IMR-90 (cell line): ENCODE results near the gene SEPTIN5. TPM values are rescaled to one million over a fixed set of nuclear protein-coding genes. Genes with fewer than 3 reads are reported as not detected.

Experiments used
- ATAC-seq: fragments of 200-7000 bp; cut with Tn5 transposase; 2 replicates; pipeline ENCODE4 v1.9.1; 2020; ENCODE audit warnings: low read depth, mild to moderate bottlenecking, moderate library complexity
- BruUV-seq: library from RNA; stranded (reverse); fragments of 400-500 nt; replicated peaks from 2 replicates; lab custom pipeline; 2021; lab: Mats Ljungman, UMichigan
- CTCF ChIA-PET: fragments of 300-600 bp; formaldehyde crosslinking; extraction: SDS; loops from one replicate; lab custom pipeline; 2021; ENCODE audit warnings: antibody characterized with exemption; lab: Yijun Ruan, JAX
- POLR2A ChIA-PET: fragments of 300-600 bp; sonication (Branson Sonifier 250); formaldehyde crosslinking; loops from one replicate; lab custom pipeline; 2022; ENCODE audit warnings: antibody characterized with exemption; ENCODE audit not compliant: unreplicated experiment; lab: Charles Lee
- DNase-seq: peaks from one replicate; pipeline ENCODE4 v3.0.0; 2013
- H2AFZ ChIP-seq: replicated peaks from 2 replicates; pipeline ENCODE3; 2013; ENCODE audit warnings: low read length, mild to moderate bottlenecking; ENCODE audit not compliant: poor library complexity
- H2AK5ac ChIP-seq: 2 replicates; pipeline ENCODE4 v1.6.1; 2013; ENCODE audit warnings: low read depth, low read length, inconsistent platforms
- H2AK9ac ChIP-seq: replicated peaks from 2 replicates; pipeline ENCODE3; 2013; ENCODE audit warnings: mild to moderate bottlenecking, low read depth, low read length, moderate library complexity; ENCODE audit not compliant: poor library complexity
- H2BK120ac ChIP-seq: 2 replicates; pipeline ENCODE4 v1.6.1; 2013; ENCODE audit warnings: low read depth, low read length, inconsistent platforms
- H2BK15ac ChIP-seq: 3 replicates; pipeline ENCODE4 v1.6.1; 2013; ENCODE audit warnings: low read depth, low read length, inconsistent platforms
- H2BK20ac ChIP-seq: 2 replicates; pipeline ENCODE4 v1.6.1; 2013; ENCODE audit warnings: low read depth, mild to moderate bottlenecking, inconsistent platforms, low read length, moderate library complexity
- H2BK5ac ChIP-seq: 2 replicates; pipeline ENCODE4 v1.6.1; 2013; ENCODE audit warnings: mild to moderate bottlenecking, low read depth, low read length, inconsistent platforms; ENCODE audit not compliant: poor library complexity, severe bottlenecking
- H3K14ac ChIP-seq: replicated peaks from 2 replicates; pipeline ENCODE4 v1.6.1; 2013; ENCODE audit warnings: low read depth, low read length, inconsistent platforms
- H3K18ac ChIP-seq: 2 replicates; pipeline ENCODE4 v1.6.1; 2013; ENCODE audit warnings: low read depth, low read length, control low read depth
- H3K23ac ChIP-seq: 2 replicates; pipeline ENCODE4 v1.6.1; 2013; ENCODE audit warnings: low read depth, low read length, inconsistent platforms
- H3K27ac ChIP-seq: 2 replicates; pipeline ENCODE4 v1.5.1; 2013; ENCODE audit warnings: mild to moderate bottlenecking, control low read depth, low read length; ENCODE audit not compliant: insufficient read depth
- H3K27me3 ChIP-seq: 2 replicates; pipeline ENCODE4 v1.6.1; 2013; ENCODE audit warnings: low read length; ENCODE audit not compliant: control insufficient read depth, insufficient read depth
- H3K36me3 ChIP-seq: 2 replicates; pipeline ENCODE4 v1.6.1; 2013; ENCODE audit warnings: low read length, mixed read lengths; ENCODE audit not compliant: control insufficient read depth, insufficient read depth
- H3K4ac ChIP-seq: 2 replicates; pipeline ENCODE4 v1.6.1; 2013; ENCODE audit warnings: low read depth, low read length, inconsistent platforms
- H3K4me1 ChIP-seq: 2 replicates; pipeline ENCODE4 v1.6.1; 2013; ENCODE audit warnings: low read length, mixed read lengths; ENCODE audit not compliant: control insufficient read depth, insufficient read depth
- H3K4me2 ChIP-seq: 2 replicates; pipeline ENCODE4 v1.6.1; 2013; ENCODE audit warnings: low read depth, mild to moderate bottlenecking, control low read depth, low read length, moderate library complexity
- H3K4me3 ChIP-seq: 2 replicates; pipeline ENCODE4 v1.5.1; 2013; ENCODE audit warnings: low read depth, mild to moderate bottlenecking, control low read depth, low read length, moderate library complexity; ENCODE audit not compliant: insufficient read depth
- H3K56ac ChIP-seq: 2 replicates; pipeline ENCODE4 v1.6.1; 2013; ENCODE audit warnings: low read length, inconsistent platforms; ENCODE audit not compliant: insufficient read depth; ENCODE audit errors: extremely low read depth
- H3K79me1 ChIP-seq, 2 experiments: 2 replicates each; pipeline ENCODE4 v1.6.1; 2013; ENCODE audit warnings: low read length in 2 of 2, inconsistent platforms in 1 of 2, low read depth in 1 of 2
- H3K9ac ChIP-seq: 2 replicates; pipeline ENCODE4 v1.6.1; 2013; ENCODE audit warnings: low read depth, low read length, control low read depth
- H3K9me1 ChIP-seq: 2 replicates; pipeline ENCODE4 v1.6.1; 2013; ENCODE audit warnings: low read length, inconsistent platforms; ENCODE audit not compliant: insufficient read depth
- H3K9me3 ChIP-seq: 2 replicates; pipeline ENCODE4 v1.6.1; 2013; ENCODE audit warnings: low read length; ENCODE audit not compliant: control insufficient read depth, insufficient read depth
- H4K20me1 ChIP-seq: 2 replicates; pipeline ENCODE4 v1.6.1; 2013; ENCODE audit warnings: low read length, inconsistent platforms; ENCODE audit not compliant: insufficient read depth
- H4K5ac ChIP-seq: 2 replicates; pipeline ENCODE4 v1.6.1; 2013; ENCODE audit warnings: mild to moderate bottlenecking, low read depth, low read length, control low read depth
- H4K8ac ChIP-seq, 2 experiments: 2 replicates each; pipeline ENCODE4 v1.6.1; 2013; ENCODE audit warnings: low read depth in 2 of 2, low read length in 2 of 2, control low read depth in 1 of 2, inconsistent platforms in 1 of 2
- H4K91ac ChIP-seq: 2 replicates; pipeline ENCODE4 v1.6.1; 2013; ENCODE audit warnings: low read depth, low read length, inconsistent platforms; ENCODE audit not compliant: insufficient read depth
- BHLHE40 ChIP-seq: fragments of 150-350 bp; IDR thresholded peaks from 2 replicates; pipeline ENCODE4 v1.6.1; 2016; ENCODE audit warnings: mild to moderate bottlenecking, low read depth, low read length
- CEBPB ChIP-seq: IDR thresholded peaks from 2 replicates; pipeline ENCODE4 v1.6.1; 2012; ENCODE audit warnings: low read depth, low read length, improper control_type of control experiment
- CHD1 ChIP-seq: IDR thresholded peaks from 2 replicates; pipeline ENCODE4 v1.6.1; 2012; ENCODE audit warnings: low read depth, low read length, improper control_type of control experiment
- FOS ChIP-seq: fragments of 150-350 bp; IDR thresholded peaks from 2 replicates; pipeline ENCODE4 v1.6.1; 2016; ENCODE audit warnings: low read depth, low read length
- MAZ ChIP-seq: IDR thresholded peaks from 2 replicates; pipeline ENCODE4 v1.6.1; 2012; ENCODE audit warnings: low read depth, mild to moderate bottlenecking, low read length, improper control_type of control experiment, moderate library complexity, borderline replicate concordance
- MXI1 ChIP-seq: IDR thresholded peaks from 2 replicates; pipeline ENCODE4 v1.6.1; 2012; ENCODE audit warnings: low read depth, mild to moderate bottlenecking, low read length, moderate library complexity, borderline replicate concordance
- NFE2L2 ChIP-seq: fragments of 150-350 bp; IDR thresholded peaks from 2 replicates; pipeline ENCODE4 v1.6.1; 2016; ENCODE audit warnings: low read depth, mild to moderate bottlenecking, low read length
- RAD21 ChIP-seq: IDR thresholded peaks from 2 replicates; pipeline ENCODE4 v1.6.1; 2012; ENCODE audit warnings: low read length, improper control_type of control experiment
- RFX5 ChIP-seq: IDR thresholded peaks from 2 replicates; pipeline ENCODE4 v1.8.0; 2012; ENCODE audit warnings: low read depth, mild to moderate bottlenecking, low read length, moderate library complexity
- WGBS, 2 experiments: methylation state at CpG; one replicate each; pipeline versions ENCODE4 v1.1.5 to v1.1.7; 2013; ENCODE audit warnings: missing lambda C conversion rate in 2 of 2; ENCODE audit not compliant: insufficient read length in 1 of 2; ENCODE audit errors: extremely low coverage in 2 of 2; 5-methylcytosine and 5-hydroxymethylcytosine counted together
- dilution Hi-C: fragments of 300-500 bp; cut with HindIII; formaldehyde crosslinking; loops from one replicate; pipeline ENCODE4 v1.14.3; 2018; ENCODE audit warnings: low sequenced_read_pairs; ENCODE audit not compliant: unreplicated experiment
- in situ Hi-C: fragments of 300-500 bp; cut with MboI; formaldehyde crosslinking; loops from 3 replicates; pipeline ENCODE4 v1.14.3; 2019; ENCODE audit warnings: low sequenced_read_pairs, inconsistent platforms, mixed read lengths
- intact Hi-C: fragments of 100-400 bp; cut with micrococcal nuclease; formaldehyde crosslinking; loops from 2 replicates; pipeline ENCODE4 v1.10.0; 2022
- polyA plus RNA-seq, 3 experiments: library from polyadenylated mRNA; depleted of rRNA; stranded (reverse); fragments of >200 nt; gene quantifications; 2 replicates each; pipeline ENCODE4 v1.2.3, GENCODE V29; 2012; ENCODE audit warnings: low replicate concordance in 1 of 3
- total RNA-seq: library from RNA; depleted of rRNA; stranded (reverse); fragments of >200 nt; gene quantifications from 2 replicates; pipeline ENCODE4 v1.2.3, GENCODE V29; 2012
- TF ChIP-seq, protein P1 (sequence below): conservative IDR thresholded peaks from 2 replicates; pipeline ENCODE4 v1.5.1; 2012; ENCODE audit warnings: mild to moderate bottlenecking, low read depth, low read length, improper control_type of control experiment
- TF ChIP-seq, protein P2 (sequence below): fragments of 150-350 bp; IDR thresholded peaks from 2 replicates; pipeline ENCODE4 v1.6.1; 2017; ENCODE audit warnings: mild to moderate bottlenecking, antibody characterized with exemption, low read length, low read depth

SEPTIN5 gene
- total and polyA plus RNA-seq, 2 of the 4 experiments (the other 2 are of a cell fraction) = 16.8 to 20.7 TPM

DNA sequence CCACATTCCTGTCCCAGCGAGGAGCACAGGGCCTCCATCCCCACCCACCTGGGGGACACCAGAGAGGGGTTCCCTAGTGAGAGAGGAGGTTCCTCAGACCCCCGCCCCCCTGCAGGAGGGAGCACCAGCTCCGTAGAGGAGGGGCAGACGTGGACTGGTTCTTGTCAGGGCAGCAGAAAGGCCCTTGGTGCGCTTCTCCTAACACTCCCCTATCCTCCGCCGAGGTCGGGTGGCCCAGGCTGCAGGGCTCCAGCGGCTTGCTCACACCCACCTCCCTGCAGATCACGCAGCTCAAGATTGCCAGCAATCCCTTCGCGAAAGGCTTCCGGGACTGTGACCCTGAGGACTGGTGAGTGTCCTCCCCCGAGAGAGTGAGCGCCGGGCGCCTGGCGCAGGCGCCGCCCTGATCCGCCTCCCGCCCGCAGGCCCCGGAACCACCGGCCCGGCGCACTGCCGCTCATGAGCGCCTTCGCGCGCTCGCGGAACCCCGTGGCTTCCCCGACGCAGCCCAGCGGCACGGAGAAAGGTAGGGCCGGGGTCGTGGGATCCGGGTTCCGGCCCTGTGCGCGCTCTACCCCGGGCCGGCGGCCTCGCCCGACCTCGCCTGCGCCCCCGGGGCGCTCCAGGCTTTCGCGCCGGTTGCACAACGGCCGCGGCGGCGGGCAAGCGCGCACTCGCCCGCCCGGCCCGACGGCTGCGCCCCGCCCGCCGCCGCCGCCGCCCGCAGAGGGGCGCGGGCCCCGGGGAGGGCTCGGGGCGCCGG lies 51.4 kb downstream of the SEPTIN5 start:
- Histone ChIP-seq H3K79me1 (no peaks in the 10 kb centered on the region), H2AK5ac (no peak overlapping the region; the same call in 1 of the 2 replicates), H3K18ac (no peak overlapping the region), H3K9ac (no peak overlapping the region), H3K27me3 (peaks cover 97% of the 10 kb centered on the region), H3K14ac (no peak overlapping the region), H3K56ac (no peak overlapping the region), H4K8ac (no peak overlapping the region), H2BK5ac (no peak overlapping the region), H3K4me1 (0 out of 2 replicates have a peak, but pooled peaks cover 2% of the 10 kb centered on the region), H3K4me3 (no peak overlapping the region; the same call in 1 of the 2 replicates), H3K4ac (no peak overlapping the region), H2BK15ac (no peak overlapping the region), H3K4me2 (no peak overlapping the region), H3K9me1 (no peaks in the 10 kb centered on the region), H3K23ac (no peak overlapping the region), H2BK120ac (no peak overlapping the region), H3K9me3 (peaks cover 4% of the 10 kb centered on the region; the same call in 1 of the 2 replicates), H2BK20ac (no peak overlapping the region), H2AFZ (no peak overlapping the region), H3K27ac (no peak overlapping the region), H3K36me3 (no peaks in the 10 kb centered on the region), H4K20me1 (no peaks in the 10 kb centered on the region), H2AK9ac (no peak overlapping the region), H4K91ac (no peak overlapping the region), H4K5ac (no peak overlapping the region)
- POLR2A ChIA-PET = no interaction called here
- intact Hi-C loops (no loop called here), in situ Hi-C loops (no loop called here), dilution Hi-C loops (no loop called here)
- TF ChIP-seq, protein P1, sequence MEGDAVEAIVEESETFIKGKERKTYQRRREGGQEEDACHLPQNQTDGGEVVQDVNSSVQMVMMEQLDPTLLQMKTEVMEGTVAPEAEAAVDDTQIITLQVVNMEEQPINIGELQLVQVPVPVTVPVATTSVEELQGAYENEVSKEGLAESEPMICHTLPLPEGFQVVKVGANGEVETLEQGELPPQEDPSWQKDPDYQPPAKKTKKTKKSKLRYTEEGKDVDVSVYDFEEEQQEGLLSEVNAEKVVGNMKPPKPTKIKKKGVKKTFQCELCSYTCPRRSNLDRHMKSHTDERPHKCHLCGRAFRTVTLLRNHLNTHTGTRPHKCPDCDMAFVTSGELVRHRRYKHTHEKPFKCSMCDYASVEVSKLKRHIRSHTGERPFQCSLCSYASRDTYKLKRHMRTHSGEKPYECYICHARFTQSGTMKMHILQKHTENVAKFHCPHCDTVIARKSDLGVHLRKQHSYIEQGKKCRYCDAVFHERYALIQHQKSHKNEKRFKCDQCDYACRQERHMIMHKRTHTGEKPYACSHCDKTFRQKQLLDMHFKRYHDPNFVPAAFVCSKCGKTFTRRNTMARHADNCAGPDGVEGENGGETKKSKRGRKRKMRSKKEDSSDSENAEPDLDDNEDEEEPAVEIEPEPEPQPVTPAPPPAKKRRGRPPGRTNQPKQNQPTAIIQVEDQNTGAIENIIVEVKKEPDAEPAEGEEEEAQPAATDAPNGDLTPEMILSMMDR = no peak
- TF ChIP-seq, protein P2, sequence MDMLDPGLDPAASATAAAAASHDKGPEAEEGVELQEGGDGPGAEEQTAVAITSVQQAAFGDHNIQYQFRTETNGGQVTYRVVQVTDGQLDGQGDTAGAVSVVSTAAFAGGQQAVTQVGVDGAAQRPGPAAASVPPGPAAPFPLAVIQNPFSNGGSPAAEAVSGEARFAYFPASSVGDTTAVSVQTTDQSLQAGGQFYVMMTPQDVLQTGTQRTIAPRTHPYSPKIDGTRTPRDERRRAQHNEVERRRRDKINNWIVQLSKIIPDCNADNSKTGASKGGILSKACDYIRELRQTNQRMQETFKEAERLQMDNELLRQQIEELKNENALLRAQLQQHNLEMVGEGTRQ = no peak
- TF ChIP-seq RFX5 (no peak), MXI1 (no peak), CHD1 (no peak), BHLHE40 (no peak), MAZ (no peak), NFE2L2 (no peak), CEBPB (no peak), RAD21 (no peak), FOS (no peak)
- DNase-seq (no peak), ATAC-seq (no peak; the same call in 1 of the 2 replicates)
- 6% methylated on average over 68 of the region's 83 CpGs; no CpG with 5 or more reads in 1 of the 2 experiments for WGBS, 2 experiments
- CTCF ChIA-PET = no interaction called here
- BruUV-seq = no TSS peak
